ENCODE results near the gene HIVEP3.

- no peak for TF ChIP-seq CTCF (IDR thresholded peaks at IDR 0.05)
- TF ChIP-seq EZH2 (IDR thresholded peaks at IDR 0.05; ENCODE audit: borderline replicate concordance, insufficient read depth, low read depth, low read length, poor library complexity, severe bottlenecking), result no peak
Measured at GRCh38 chr1:41539418-41539805, 379.3 kb downstream of the HIVEP3 start.
